HG03039 (cell line): ENCODE results near the gene EARS2.

ENCODE experiments used
- ATAC-seq: cut with Tn5 transposase; IDR thresholded peaks from one replicate; pipeline ENCODE4 v1.9.1; 2021; ENCODE audit warnings: mild to moderate bottlenecking, moderate library complexity; ENCODE audit not compliant: unreplicated experiment

EARS2 gene

GRCh38 chr16:23508589-23509440 is 48.3 kb downstream of the EARS2 start:
- no peak for ATAC-seq

GRCh38 chr16:23506606-23506994 is 50.5 kb downstream of the EARS2 start:
- ATAC-seq = no peak

GRCh38 chr16:23505671-23506605 is 51.2 kb downstream of the EARS2 start:
- no peak for ATAC-seq

GRCh38 chr16:23505180-23505665 is 51.9 kb downstream of the EARS2 start:
- no peak for ATAC-seq

GRCh38 chr16:23504453-23505179 is 52.5 kb downstream of the EARS2 start:
- peak; percentile 54 for ATAC-seq

- ATAC-seq = no peak
Observed at GRCh38 chr16:23504076-23504452, 53.1 kb downstream of the EARS2 start.

GRCh38 chr16:23502466-23502865 is 54.7 kb downstream of the EARS2 start:
- no peak for ATAC-seq

- ATAC-seq = no peak
Observed at GRCh38 chr16:23501291-23501690, 55.9 kb downstream of the EARS2 start.

- ATAC-seq = no peak
Observed at GRCh38 chr16:23500862-23501225, 56.3 kb downstream of the EARS2 start.

- no peak for ATAC-seq
Observed at GRCh38 chr16:23500212-23500861, 56.8 kb downstream of the EARS2 start.

- no peak for ATAC-seq
Observed at GRCh38 chr16:23499801-23500200, 57.3 kb downstream of the EARS2 start.

- no peak for ATAC-seq
Observed at GRCh38 chr16:23498863-23499262, 58.3 kb downstream of the EARS2 start.

- no peak for ATAC-seq
Observed at GRCh38 chr16:23497543-23497868, 59.6 kb downstream of the EARS2 start.

- ATAC-seq = no peak
Observed at GRCh38 chr16:23496821-23497542, 60.2 kb downstream of the EARS2 start.

- no peak for ATAC-seq
Observed at GRCh38 chr16:23495671-23496070, 61.5 kb downstream of the EARS2 start.

- no peak for ATAC-seq
Observed at GRCh38 chr16:23494188-23494587, 63.0 kb downstream of the EARS2 start.

GRCh38 chr16:23491490-23492391 is 65.4 kb downstream of the EARS2 start:
- ATAC-seq = no peak

- no peak for ATAC-seq
Observed at GRCh38 chr16:23486480-23486879, 70.7 kb downstream of the EARS2 start.

- no peak for ATAC-seq
Observed at GRCh38 chr16:23485841-23486240, 71.3 kb downstream of the EARS2 start.
